EH (cell line): ENCODE data around the gene FCGBP.
"Not testable (repeated sequence)": the region's sequence is repeated elsewhere in the genome, so short reads cannot be mapped to it uniquely, and the experiment has no call there.

Experiments
- DNase-seq: peaks from one replicate; pipeline ENCODE4 v3.0.0-alpha.2; 2015; ENCODE audit warnings: low read depth

The FCGBP gene

DNA sequence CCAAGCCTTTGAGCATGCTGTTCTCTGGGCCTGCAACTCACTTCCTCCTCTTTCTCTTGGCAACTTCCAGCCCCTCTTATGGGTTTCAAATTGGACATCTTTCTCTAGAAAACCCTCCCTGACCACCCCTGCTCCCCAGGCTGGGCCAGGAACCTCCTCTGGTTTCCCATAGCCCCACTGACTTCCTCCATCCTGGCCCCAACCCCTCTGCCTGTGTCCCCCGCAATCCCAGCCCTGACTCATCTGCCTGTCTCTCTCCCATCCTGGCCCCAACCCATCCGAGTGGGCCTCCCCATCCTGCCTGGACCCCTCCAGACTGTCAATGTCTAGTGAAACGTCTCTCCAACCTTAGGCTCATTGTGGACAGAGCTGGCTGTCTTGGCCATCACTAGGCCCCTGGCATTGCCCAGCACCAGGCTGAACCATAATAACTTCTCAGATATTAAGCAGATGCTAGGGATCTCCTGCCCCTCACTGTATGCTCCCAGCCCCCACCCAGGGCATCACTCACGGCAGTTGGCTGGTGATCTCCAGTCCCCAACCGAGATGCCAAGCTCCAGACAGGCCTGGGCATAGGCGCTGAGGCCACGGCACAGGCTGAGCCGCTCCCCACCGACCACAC, 16.8 kb downstream of the FCGBP start:
- DNase-seq: no peak

GRCh38 chr19:39916851-39917396, 17.5 kb downstream of the FCGBP start:
- DNase-seq: no peak

DNA sequence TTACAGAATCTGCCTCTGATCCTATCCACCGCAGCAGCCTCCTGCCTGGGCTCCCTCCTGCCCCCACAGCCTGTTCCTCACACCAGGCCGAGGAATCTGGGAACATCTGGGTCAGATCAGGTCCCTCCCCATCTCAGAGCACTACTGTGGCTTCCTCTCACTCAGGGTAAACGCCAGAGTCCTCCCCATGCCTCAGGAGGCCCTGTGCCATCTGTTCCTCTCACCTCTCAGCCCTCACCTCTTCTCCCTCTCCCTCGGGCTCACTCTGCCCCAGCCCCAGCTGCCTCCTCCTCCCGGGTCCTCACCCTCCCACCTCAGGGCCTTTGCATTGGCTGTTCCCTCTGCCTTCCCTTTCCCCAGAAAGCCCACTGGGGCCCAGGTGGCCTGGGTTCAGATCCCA, 18.2 kb downstream of the FCGBP start:
- DNase-seq: no peak

- no peak for DNase-seq
Measured at GRCh38 chr19:39915848-39916215, 18.6 kb downstream of the FCGBP start.

DNA sequence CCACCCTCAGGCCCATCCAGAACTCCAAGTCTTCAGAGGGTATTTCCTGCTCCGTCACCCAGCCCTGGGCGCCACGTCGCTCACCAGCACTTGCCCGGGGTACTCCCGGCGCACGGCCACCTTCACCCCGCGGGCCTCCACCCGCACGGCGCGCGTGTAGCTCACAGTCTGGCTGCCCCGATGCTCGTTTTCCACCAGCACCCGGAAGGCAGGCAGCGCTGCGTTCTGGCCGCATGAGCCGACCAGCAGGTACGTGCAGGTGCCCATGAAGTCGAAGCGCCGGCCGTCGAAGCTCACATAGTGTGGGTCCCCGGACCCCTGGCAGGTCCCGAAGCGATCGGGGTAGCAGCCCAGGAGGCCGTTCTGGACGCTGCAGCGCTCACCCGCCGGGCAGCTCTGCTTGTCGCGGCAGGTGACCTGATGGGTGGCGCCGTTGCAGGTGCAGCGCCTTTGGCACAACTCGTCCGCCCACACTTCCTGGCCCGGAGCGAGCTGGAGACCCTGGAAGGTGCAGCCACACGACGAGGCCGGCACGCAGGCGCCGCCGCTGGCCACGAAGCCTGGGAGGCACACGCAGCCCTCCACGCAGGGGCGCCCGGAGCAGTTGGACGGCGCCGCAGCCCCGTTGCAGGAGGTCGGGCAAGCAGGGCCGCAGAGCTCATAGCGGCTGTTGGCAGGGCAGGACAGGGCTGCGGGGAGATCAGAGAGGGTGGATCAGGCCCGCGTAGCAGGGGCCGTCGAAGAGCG, 19.2 kb downstream of the FCGBP start:
- DNase-seq: no peak

DNA sequence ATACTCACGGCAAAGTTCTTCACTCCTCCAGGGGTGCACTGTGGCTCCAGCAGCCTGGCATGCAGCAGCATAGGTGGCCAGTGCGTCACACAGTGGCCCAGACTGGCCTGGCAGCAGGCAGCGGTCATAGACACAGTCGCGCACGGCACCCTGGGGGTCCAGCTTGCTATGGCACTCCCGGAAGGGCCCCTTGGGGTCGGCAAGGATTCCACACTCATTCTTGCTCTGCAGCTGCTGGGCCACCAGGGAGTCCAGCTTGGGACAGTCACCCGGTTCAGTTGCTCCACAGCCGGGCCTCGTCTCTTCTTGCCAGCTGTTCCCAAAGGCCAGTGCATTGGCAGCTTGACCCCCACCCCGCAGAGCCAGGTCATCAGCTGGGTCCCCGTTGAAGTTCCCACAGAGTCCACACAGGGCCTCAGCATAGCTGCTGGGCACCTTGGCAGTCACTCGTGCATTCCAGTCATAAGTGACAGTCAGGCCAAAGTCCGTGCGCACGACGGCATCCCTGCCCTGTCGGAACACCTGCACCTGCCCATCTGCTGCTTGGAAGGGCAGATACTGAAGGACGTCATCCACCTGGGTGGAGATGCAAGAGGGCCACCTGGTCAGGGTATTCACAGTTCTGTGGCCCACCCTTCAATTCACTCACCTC, 20.6 kb downstream of the FCGBP start:
- DNase-seq: no peak

GRCh38 chr19:39908803-39909202, 25.6 kb downstream of the FCGBP start:
- no peak for DNase-seq

GRCh38 chr19:39906820-39907611, 27.4 kb downstream of the FCGBP start:
- DNase-seq: no peak

GRCh38 chr19:39906283-39906682, 28.2 kb downstream of the FCGBP start:
- no peak for DNase-seq

DNA sequence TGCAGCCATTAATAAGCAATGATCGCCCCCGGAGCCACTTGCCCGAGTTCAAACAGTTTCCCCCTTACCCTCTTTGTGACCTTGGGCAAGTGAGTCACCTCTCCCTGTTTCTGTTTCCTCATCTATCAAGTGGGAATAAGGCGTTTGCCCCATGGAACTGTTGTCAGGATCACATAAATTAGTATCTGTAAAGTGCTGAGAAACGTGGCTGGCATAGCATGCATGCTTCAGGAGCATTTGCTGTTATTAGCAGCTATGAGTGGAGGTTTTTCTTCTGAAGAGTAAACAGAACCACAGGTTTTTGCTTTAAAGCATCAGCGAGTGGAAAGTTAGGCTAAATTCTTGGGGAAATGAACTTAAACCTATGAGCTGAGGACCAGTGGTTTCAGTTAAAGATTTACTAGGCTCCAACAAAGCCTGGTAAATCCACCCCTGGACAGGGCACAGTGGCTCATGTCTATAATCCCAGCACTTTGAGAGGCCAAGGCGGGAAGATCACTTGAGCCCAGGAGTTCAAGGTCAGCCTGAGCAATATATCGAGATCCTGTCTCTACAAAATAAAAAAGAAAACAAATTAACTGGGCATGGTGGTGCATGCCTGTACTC, 30.8 kb downstream of the FCGBP start:
- DNase-seq: not testable (repeated sequence)

DNA sequence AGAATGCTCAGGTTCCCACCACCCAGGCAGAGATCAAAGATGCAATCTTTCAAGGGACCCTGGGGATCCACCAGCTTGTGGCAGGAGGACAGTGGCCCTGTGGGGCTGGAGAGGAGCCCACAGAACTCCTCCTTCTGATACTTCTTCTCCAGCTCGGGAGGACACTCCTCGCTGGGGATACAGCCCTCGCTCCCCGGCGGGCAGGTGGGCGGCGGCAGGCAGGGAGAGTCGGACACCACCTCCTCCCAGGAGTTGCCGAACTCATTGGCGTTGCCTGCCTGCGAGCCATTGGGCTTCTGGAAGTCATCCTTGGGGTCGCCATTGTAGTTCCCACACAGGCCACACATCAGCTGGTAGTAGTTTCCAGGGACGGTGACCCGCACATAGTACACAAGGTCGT, 32.1 kb downstream of the FCGBP start:
- DNase-seq: not testable (repeated sequence)

- not testable (repeated sequence) for DNase-seq
Measured at GRCh38 chr19:39901681-39902080, 32.8 kb downstream of the FCGBP start.

DNA sequence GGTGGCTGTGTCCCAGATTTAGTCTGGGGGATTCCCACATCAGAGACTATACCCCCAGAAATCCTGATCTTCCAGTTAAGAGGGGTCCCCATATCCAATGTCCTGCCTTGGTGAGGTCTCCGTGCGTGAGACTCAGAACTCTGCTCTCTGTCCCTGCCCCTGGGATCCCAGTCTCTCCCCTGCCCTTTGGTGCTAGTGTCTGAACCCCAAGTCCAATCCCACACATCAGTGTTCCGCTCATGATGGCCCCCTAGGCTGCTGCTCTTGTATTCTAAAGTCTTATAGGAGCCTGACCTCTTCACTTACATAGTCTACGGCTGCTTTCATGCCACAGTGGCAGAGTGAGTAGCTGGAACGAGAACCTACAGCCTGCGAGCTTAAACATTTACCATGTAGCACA, 35.6 kb downstream of the FCGBP start:
- not testable (repeated sequence) for DNase-seq

GRCh38 chr19:39897511-39898245, 36.8 kb downstream of the FCGBP start:
- not testable (repeated sequence) for DNase-seq

- not testable (repeated sequence) for DNase-seq
Measured at GRCh38 chr19:39895096-39895495, 39.3 kb downstream of the FCGBP start.

- not testable (repeated sequence) for DNase-seq
Measured at GRCh38 chr19:39894236-39894606, 40.2 kb downstream of the FCGBP start.

DNA sequence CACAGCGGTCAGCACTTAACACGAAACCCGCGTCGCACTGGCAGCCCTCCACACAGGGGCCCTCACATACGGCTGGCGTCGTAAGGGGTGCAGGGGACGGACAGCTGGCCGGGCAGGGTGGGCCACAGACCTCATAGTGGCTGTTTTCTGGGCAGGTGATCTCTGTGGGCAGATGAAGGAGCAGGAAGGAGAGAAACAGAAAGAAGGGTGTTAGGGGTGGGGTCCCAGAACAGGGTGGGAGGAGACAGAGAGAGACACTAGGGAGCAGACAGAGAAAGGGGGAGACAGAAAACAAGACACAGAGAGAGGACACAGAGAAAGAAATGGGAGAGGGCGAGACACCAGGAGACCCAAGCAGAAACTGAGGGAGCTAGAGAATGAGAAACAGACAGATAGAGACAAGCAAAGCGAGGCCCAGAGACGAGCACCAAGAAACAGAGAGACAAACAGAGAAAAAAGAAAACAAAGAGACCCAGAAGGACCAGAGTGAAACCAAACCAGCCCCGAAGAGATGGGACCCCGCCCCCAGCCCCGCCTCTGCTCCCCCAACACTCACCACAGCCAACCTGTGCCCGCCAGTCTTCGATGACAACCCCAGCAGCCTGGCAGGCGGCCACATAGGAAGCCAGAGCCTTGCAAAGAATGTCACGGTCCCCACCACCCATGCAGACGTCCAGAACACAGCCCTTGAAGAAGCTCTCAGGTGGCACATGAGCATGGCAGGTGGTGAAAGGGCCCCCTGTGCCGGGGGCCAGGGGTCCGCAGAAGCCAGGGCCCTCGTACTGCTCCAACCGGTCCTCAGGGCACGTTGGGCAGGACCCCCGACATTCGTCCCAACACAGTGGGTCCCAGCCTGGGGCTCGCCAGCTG, 40.8 kb downstream of the FCGBP start:
- DNase-seq: not testable (repeated sequence)

DNA sequence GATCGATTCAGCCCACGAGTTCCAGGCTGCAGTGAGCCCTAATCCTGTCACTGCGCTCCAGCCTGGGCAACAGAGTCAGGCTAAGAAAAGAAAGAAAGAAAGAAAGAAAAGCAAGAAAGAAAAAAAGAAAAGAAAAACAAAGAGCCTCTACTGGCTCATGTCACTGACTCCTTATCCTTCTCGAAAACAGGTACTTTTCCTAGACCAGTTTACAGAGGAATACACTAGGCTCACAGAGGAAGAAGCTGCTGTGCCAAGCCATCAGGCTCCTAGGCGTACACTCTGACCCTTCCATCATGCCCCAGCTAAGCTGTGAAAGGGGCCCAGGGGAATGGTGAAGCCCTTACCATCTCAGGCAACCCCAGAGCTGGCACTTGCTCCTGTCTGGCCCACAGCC, 41.9 kb downstream of the FCGBP start:
- not testable (repeated sequence) for DNase-seq

GRCh38 chr19:39891660-39892505, 42.6 kb downstream of the FCGBP start:
- not testable (repeated sequence) for DNase-seq
